ENCODE measurements around the gene ENTPD2. TPM values are rescaled to one million over a fixed set of nuclear protein-coding genes. Genes with fewer than 3 reads are reported as not detected.
A peak's percentile ranks its signal among the peaks of the same experiment; 100 is the strongest.

Gene ENTPD2
- total RNA-seq, 1 experiment from 2014 or later, result not detected

GRCh38 chr9:137076636-137077009, 22.8 kb upstream of the ENTPD2 start:
- Histone ChIP-seq H3K27ac (ENCODE audit: low read length) (no peak overlapping the region), H3K9ac (ENCODE audit: low read length) (peak overlapping the region; percentile 85)

GRCh38 chr9:137075275-137075775, 21.5 kb upstream of the ENTPD2 start:
- peak overlapping the region; percentile 21; the same call in 1 of the 2 replicates for H3K27ac ChIP-seq (ENCODE audit: low read length)
- peaks cover 35% of the 10 kb centered on the region for H3K4me1 ChIP-seq (ENCODE audit: low read length)
- H2AFZ ChIP-seq (ENCODE audit: low read length), result no peak overlapping the region; the same call in 1 of the 2 replicates
- no peaks in the 10 kb centered on the region for H3K9me3 ChIP-seq (ENCODE audit: low read length)
- H3K79me2 ChIP-seq (ENCODE audit: low read length), result no peaks in the 10 kb centered on the region
- H4K20me1 ChIP-seq (ENCODE audit: insufficient read depth, low read depth, low read length), result peaks cover 4% of the 10 kb centered on the region; the same call in 1 of the 2 replicates
- peak overlapping the region; percentile 53 for H3K9ac ChIP-seq (ENCODE audit: low read length)
- H3K4me2 ChIP-seq (ENCODE audit: low read depth, low read length, poor library complexity, severe bottlenecking), result peak overlapping the region; percentile 53
- H3K27me3 ChIP-seq (ENCODE audit: low read length), result no peaks in the 10 kb centered on the region
- DNase-seq, result no peak
- H3K36me3 ChIP-seq (ENCODE audit: insufficient read depth, low read length), result no peaks in the 10 kb centered on the region
- peak overlapping the region; percentile 6; the same call in 1 of the 2 replicates for H3K4me3 ChIP-seq (ENCODE audit: low read length)
- H3K9me2 ChIP-seq (replicated peaks; ENCODE audit: insufficient read depth, low read length), result no peaks in the 10 kb centered on the region

More at GRCh38 chr9:137076636-137077009, 22.8 kb upstream of the ENTPD2 start:
- peaks cover 4% of the 10 kb centered on the region; the same call in 1 of the 2 replicates for H4K20me1 ChIP-seq (ENCODE audit: insufficient read depth, low read depth, low read length)
- H3K36me3 ChIP-seq (ENCODE audit: insufficient read depth, low read length), result no peaks in the 10 kb centered on the region
- H3K9me3 ChIP-seq (ENCODE audit: low read length), result no peaks in the 10 kb centered on the region
- peak overlapping the region; percentile 76; the same call in 1 of the 2 replicates for H2AFZ ChIP-seq (ENCODE audit: low read length)
- H3K79me2 ChIP-seq (ENCODE audit: low read length), result no peaks in the 10 kb centered on the region
- no peaks in the 10 kb centered on the region for H3K27me3 ChIP-seq (ENCODE audit: low read length)
- no peak for DNase-seq
- H3K4me2 ChIP-seq (ENCODE audit: low read depth, low read length, poor library complexity, severe bottlenecking), result peak overlapping the region; percentile 84
- H3K9me2 ChIP-seq (replicated peaks; ENCODE audit: insufficient read depth, low read length), result no peaks in the 10 kb centered on the region
- peaks cover 26% of the 10 kb centered on the region for H3K4me1 ChIP-seq (ENCODE audit: low read length)
- H3K4me3 ChIP-seq (ENCODE audit: low read length), result peak overlapping the region; percentile 69

GRCh38 chr9:137074657-137075274, 20.9 kb upstream of the ENTPD2 start:
- Histone ChIP-seq H3K4me1 (ENCODE audit: low read length) (peaks cover 35% of the 10 kb centered on the region), H3K4me2 (ENCODE audit: low read depth, low read length, poor library complexity, severe bottlenecking) (peak overlapping the region; percentile 53), H3K4me3 (ENCODE audit: low read length) (peak overlapping the region; percentile 6; the same call in 1 of the 2 replicates), H3K27me3 (ENCODE audit: low read length) (no peaks in the 10 kb centered on the region), H3K9me3 (ENCODE audit: low read length) (no peaks in the 10 kb centered on the region), H3K9ac (ENCODE audit: low read length) (peak overlapping the region; percentile 53), H3K9me2 (replicated peaks; ENCODE audit: insufficient read depth, low read length) (no peaks in the 10 kb centered on the region), H3K27ac (ENCODE audit: low read length) (peak overlapping the region; percentile 21; the same call in 1 of the 2 replicates), H4K20me1 (ENCODE audit: insufficient read depth, low read depth, low read length) (peaks cover 4% of the 10 kb centered on the region; the same call in 1 of the 2 replicates), H3K79me2 (ENCODE audit: low read length) (peaks cover under 1% of the 10 kb centered on the region), H3K36me3 (ENCODE audit: insufficient read depth, low read length) (no peaks in the 10 kb centered on the region), H2AFZ (ENCODE audit: low read length) (peak overlapping the region; percentile 68)
- DNase-seq, result peak; percentile 91

DNA sequence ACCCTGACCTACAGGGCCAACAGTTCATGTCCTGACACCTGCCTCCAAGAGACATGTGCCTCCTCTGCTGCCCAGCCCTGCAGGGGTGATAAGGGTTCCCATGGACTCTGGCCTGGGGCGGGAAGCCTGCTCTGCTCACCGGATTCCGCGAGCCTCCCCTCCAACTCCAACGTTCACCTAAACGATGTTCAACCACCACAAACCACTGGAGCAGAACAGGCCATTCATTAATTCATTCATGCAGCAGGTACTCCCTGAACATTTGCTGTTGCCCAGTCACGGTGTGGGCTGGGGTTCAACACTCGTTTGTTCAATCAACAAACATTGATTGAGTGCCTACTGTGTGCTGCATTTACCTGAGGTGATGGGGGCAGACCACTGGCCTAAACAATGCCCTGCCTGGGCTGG, 20.1 kb upstream of the ENTPD2 start:
- Histone ChIP-seq H3K79me2 (ENCODE audit: low read length) (peaks cover 8% of the 10 kb centered on the region), H3K4me2 (ENCODE audit: low read depth, low read length, poor library complexity, severe bottlenecking) (no peak overlapping the region), H4K20me1 (ENCODE audit: insufficient read depth, low read depth, low read length) (peaks cover 10% of the 10 kb centered on the region), H2AFZ (ENCODE audit: low read length) (no peak overlapping the region), H3K9me2 (replicated peaks; ENCODE audit: insufficient read depth, low read length) (no peaks in the 10 kb centered on the region), H3K4me3 (ENCODE audit: low read length) (no peak overlapping the region), H3K9ac (ENCODE audit: low read length) (no peak overlapping the region), H3K27me3 (ENCODE audit: low read length) (no peaks in the 10 kb centered on the region), H3K27ac (ENCODE audit: low read length) (no peak overlapping the region), H3K36me3 (ENCODE audit: insufficient read depth, low read length) (no peaks in the 10 kb centered on the region), H3K4me1 (ENCODE audit: low read length) (peaks cover 39% of the 10 kb centered on the region), H3K9me3 (ENCODE audit: low read length) (no peaks in the 10 kb centered on the region)
- DNase-seq, result no peak

- DNase-seq, result no peak
- Histone ChIP-seq H2AFZ (ENCODE audit: low read length) (no peak overlapping the region), H3K9me3 (ENCODE audit: low read length) (no peaks in the 10 kb centered on the region), H3K4me3 (ENCODE audit: low read length) (peak overlapping the region; percentile 100), H4K20me1 (ENCODE audit: insufficient read depth, low read depth, low read length) (peaks cover 14% of the 10 kb centered on the region), H3K36me3 (ENCODE audit: insufficient read depth, low read length) (0 out of 2 replicates have a peak, but pooled peaks cover 3% of the 10 kb centered on the region), H3K27ac (ENCODE audit: low read length) (peak overlapping the region; percentile 48; the same call in 1 of the 2 replicates), H3K27me3 (ENCODE audit: low read length) (no peaks in the 10 kb centered on the region), H3K9ac (ENCODE audit: low read length) (peak overlapping the region; percentile 95), H3K79me2 (ENCODE audit: low read length) (peaks cover 15% of the 10 kb centered on the region), H3K4me2 (ENCODE audit: low read depth, low read length, poor library complexity, severe bottlenecking) (peak overlapping the region; percentile 100), H3K4me1 (ENCODE audit: low read length) (peaks cover 40% of the 10 kb centered on the region), H3K9me2 (replicated peaks; ENCODE audit: insufficient read depth, low read length) (no peaks in the 10 kb centered on the region)
These were observed 17.4 kb upstream of the ENTPD2 start for GRCh38 chr9:137071282-137071681.

DNA sequence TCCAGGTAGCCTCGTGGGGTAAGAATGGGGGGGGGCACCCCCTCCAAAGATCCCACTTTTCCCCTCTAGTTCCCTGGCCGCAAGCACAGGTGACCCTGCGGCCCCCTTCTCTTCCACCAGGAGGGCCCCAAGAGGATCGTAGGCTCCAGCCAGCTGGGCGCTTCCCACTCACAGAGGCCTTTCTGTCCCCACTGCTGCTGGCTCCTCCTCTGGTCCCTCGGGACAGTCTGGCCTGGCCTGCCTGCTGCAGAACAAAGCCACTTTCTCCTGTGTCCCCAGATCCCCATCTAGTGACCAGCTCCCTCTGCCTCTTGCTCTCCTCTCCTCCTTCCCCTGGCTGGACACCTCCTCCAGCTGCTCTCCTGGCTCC, 17.0 kb upstream of the ENTPD2 start:
- peak overlapping the region; percentile 100 for H3K4me2 ChIP-seq (ENCODE audit: low read depth, low read length, poor library complexity, severe bottlenecking)
- peak overlapping the region; percentile 71; the same call in 1 of the 2 replicates for H2AFZ ChIP-seq (ENCODE audit: low read length)
- peak overlapping the region; percentile 100 for H3K4me3 ChIP-seq (ENCODE audit: low read length)
- peak overlapping the region; percentile 48 for H3K27ac ChIP-seq (ENCODE audit: low read length)
- no peaks in the 10 kb centered on the region for H3K27me3 ChIP-seq (ENCODE audit: low read length)
- DNase-seq, result peak; percentile 66
- H3K4me1 ChIP-seq (ENCODE audit: low read length), result peaks cover 40% of the 10 kb centered on the region
- no peaks in the 10 kb centered on the region for H3K9me3 ChIP-seq (ENCODE audit: low read length)
- H3K9me2 ChIP-seq (replicated peaks; ENCODE audit: insufficient read depth, low read length), result no peaks in the 10 kb centered on the region
- H3K9ac ChIP-seq (ENCODE audit: low read length), result peak overlapping the region; percentile 95
- H3K36me3 ChIP-seq (ENCODE audit: insufficient read depth, low read length), result 0 out of 2 replicates have a peak, but pooled peaks cover 3% of the 10 kb centered on the region
- peaks cover 15% of the 10 kb centered on the region for H3K79me2 ChIP-seq (ENCODE audit: low read length)
- H4K20me1 ChIP-seq (ENCODE audit: insufficient read depth, low read depth, low read length), result peaks cover 17% of the 10 kb centered on the region

GRCh38 chr9:137070201-137070905, 16.5 kb upstream of the ENTPD2 start, which contains the start of gene SAPCD2:
SAPCD2 (minus strand) TSS chr9:137070557; CDS start chr9:137070460, 97 bp downstream.
- peaks cover 15% of the 10 kb centered on the region for H3K79me2 ChIP-seq (ENCODE audit: low read length)
- H3K36me3 ChIP-seq (ENCODE audit: insufficient read depth, low read length), result 0 out of 2 replicates have a peak, but pooled peaks cover 3% of the 10 kb centered on the region
- H4K20me1 ChIP-seq (ENCODE audit: insufficient read depth, low read depth, low read length), result peaks cover 17% of the 10 kb centered on the region
- H3K27ac ChIP-seq (ENCODE audit: low read length), result peak within 1 kb of the TSS; percentile 64
- H3K4me1 ChIP-seq (ENCODE audit: low read length), result peaks cover 38% of the 10 kb centered on the region
- no peaks in the 10 kb centered on the region for H3K9me3 ChIP-seq (ENCODE audit: low read length)
- peak within 1 kb of the TSS; percentile 71; the same call in 1 of the 2 replicates for H2AFZ ChIP-seq (ENCODE audit: low read length)
- H3K9me2 ChIP-seq (replicated peaks; ENCODE audit: insufficient read depth, low read length), result no peaks in the 10 kb centered on the region
- peak within 1 kb of the TSS; percentile 100 for H3K4me2 ChIP-seq (ENCODE audit: low read depth, low read length, poor library complexity, severe bottlenecking)
- H3K9ac ChIP-seq (ENCODE audit: low read length), result peak within 1 kb of the TSS; percentile 95
- H3K27me3 ChIP-seq (ENCODE audit: low read length), result no peaks in the 10 kb centered on the region
- peak within 1 kb of the TSS; percentile 100 for H3K4me3 ChIP-seq (ENCODE audit: low read length)
- peak; percentile 98 for DNase-seq
